ENCODE measurements around the gene DNAH3.

GRCh38 chr16:20928774-20929411 is 221.8 kb downstream of the DNAH3 start:
- no peak for TF ChIP-seq POLR2A (IDR thresholded peaks at IDR 0.05)
- TF ChIP-seq CTCF (IDR thresholded peaks at IDR 0.05) = no peak
